HG02885 (cell line): ENCODE data around the gene ASXL1.

ENCODE experiments used
- ATAC-seq: cut with Tn5 transposase; IDR thresholded peaks from one replicate; pipeline ENCODE4 v1.9.1; 2021; ENCODE audit warnings: mild to moderate bottlenecking; ENCODE audit not compliant: unreplicated experiment, poor library complexity

ASXL1 gene

GRCh38 chr20:32449057-32449889 lies 91.1 kb downstream of the ASXL1 start:
- ATAC-seq: no peak

GRCh38 chr20:32449890-32450401 lies 91.8 kb downstream of the ASXL1 start:
- ATAC-seq: no peak

- no peak for ATAC-seq
These were observed 92.4 kb downstream of the ASXL1 start for GRCh38 chr20:32450484-32451061.

- no peak for ATAC-seq
These were observed 93.2 kb downstream of the ASXL1 start for GRCh38 chr20:32451340-32451681.

- no peak for ATAC-seq
These were observed 93.7 kb downstream of the ASXL1 start for GRCh38 chr20:32451682-32452461.

GRCh38 chr20:32452776-32453466 lies 94.8 kb downstream of the ASXL1 start:
- ATAC-seq: no peak

- no peak for ATAC-seq
These were observed 95.5 kb downstream of the ASXL1 start for GRCh38 chr20:32453467-32454163.

GRCh38 chr20:32454164-32455145 lies 96.3 kb downstream of the ASXL1 start:
- ATAC-seq: no peak

- no peak for ATAC-seq
These were observed 97.2 kb downstream of the ASXL1 start for GRCh38 chr20:32455171-32455900.

- no peak for ATAC-seq
These were observed 98.0 kb downstream of the ASXL1 start for GRCh38 chr20:32455901-32456701.

- no peak for ATAC-seq
These were observed 98.8 kb downstream of the ASXL1 start for GRCh38 chr20:32456869-32457478.

GRCh38 chr20:32457479-32457986 lies 99.4 kb downstream of the ASXL1 start:
- ATAC-seq: no peak

- no peak for ATAC-seq
These were observed 100.1 kb downstream of the ASXL1 start for GRCh38 chr20:32458061-32458836.

GRCh38 chr20:32458837-32459220 lies 100.7 kb downstream of the ASXL1 start:
- no peak for ATAC-seq

GRCh38 chr20:32460231-32460630 lies 102.1 kb downstream of the ASXL1 start:
- ATAC-seq: no peak
